HepG2 (cell line): ENCODE data around the gene UGT2A3. TPM values are rescaled to one million over a fixed set of nuclear protein-coding genes. Genes with fewer than 3 reads are reported as not detected.
A peak's percentile ranks its signal among the peaks of the same experiment; 100 is the strongest.

Experiments
- ATAC-seq: fragments of 200-7000 bp; cut with Tn5 transposase; 3 replicates; pipeline ENCODE4 v1.9.1; 2020; ENCODE audit warnings: mild to moderate bottlenecking, moderate library complexity
- BruUV-seq: library from RNA; stranded (reverse); fragments of 400-500 nt; replicated peaks from 2 replicates; lab custom pipeline; 2021; lab: Mats Ljungman, UMichigan
- CTCF ChIA-PET: fragments of 300-600 bp; formaldehyde crosslinking; extraction: SDS; loops from one replicate; lab custom pipeline; 2021; ENCODE audit warnings: low total read pairs, inconsistent platforms, low intra/inter-chr PET ratio; lab: Yijun Ruan, JAX
- POLR2A ChIA-PET: fragments of 350-600 bp; sonication (Branson Sonifier 250); formaldehyde crosslinking; loops from one replicate; lab custom pipeline; 2020; ENCODE audit warnings: antibody characterized with exemption, inconsistent platforms; lab: Yijun Ruan, JAX
- DNase-seq: peaks from one replicate; pipeline ENCODE4 v3.0.0-alpha.2; 2015; ENCODE audit warnings: low spot score
- FAIRE-seq: peaks from 3 replicates; lab custom pipeline; 2011; peaks lifted over from hg19 to GRCh38; lab: Jason Lieb, UNC
- H2AFZ ChIP-seq: one replicate; pipeline ENCODE4 v1.6.1; 2011; ENCODE audit warnings: low read length, inconsistent platforms
- H3K27ac ChIP-seq: fragments of 300-600 bp; 3 replicates; pipeline ENCODE4 v1.8.0; 2011; ENCODE audit warnings: mixed run types, mild to moderate bottlenecking, mixed read lengths, low read length, inconsistent platforms; ENCODE audit not compliant: insufficient read depth; ENCODE audit errors: extremely low read length
- H3K27me3 ChIP-seq, 2 experiments: fragments of 200-600 bp in 1 of 2; 2 replicates in 1 of 2; 3 replicates in 1 of 2; pipeline versions ENCODE4 v1.6.0 to v1.8.0; 2011; ENCODE audit warnings: low read length in 2 of 2, mild to moderate bottlenecking in 2 of 2, moderate library complexity in 2 of 2, inconsistent platforms in 1 of 2; ENCODE audit not compliant: insufficient read depth in 2 of 2, control insufficient read depth in 1 of 2
- H3K36me3 ChIP-seq, 2 experiments: fragments of 200-600 bp in 1 of 2; replicated peaks in 1 of 2; 2 replicates in 1 of 2; 3 replicates in 1 of 2; pipeline versions ENCODE4 v1.5.1 to v1.8.0; 2011; ENCODE audit warnings: low read length in 2 of 2, inconsistent platforms in 1 of 2; ENCODE audit not compliant: insufficient read depth in 2 of 2, control insufficient read depth in 1 of 2
- H3K4me1 ChIP-seq: 2 replicates; pipeline ENCODE4 v1.5.1; 2012; ENCODE audit warnings: low read length, inconsistent platforms; ENCODE audit not compliant: insufficient read depth
- H3K4me2 ChIP-seq: 2 replicates; pipeline ENCODE4 v1.6.0; 2011; ENCODE audit warnings: low read depth, low read length, inconsistent platforms
- H3K4me3 ChIP-seq, 3 experiments: fragments of 200-600 bp in 1 of 3; sonication (generic), shearing (Covaris generic) in 1 of 3; replicated peaks in 1 of 3; 2 replicates each; pipeline ENCODE4 v1.5.1; 2011 to 2016; ENCODE audit warnings: low read length in 3 of 3, inconsistent platforms in 2 of 3, low read depth in 2 of 3, mild to moderate bottlenecking in 2 of 3, control low read depth in 1 of 3, mixed read lengths in 1 of 3; ENCODE audit not compliant: insufficient read depth in 1 of 3
- H3K79me2 ChIP-seq: one replicate; pipeline ENCODE4 v1.6.1; 2011; ENCODE audit warnings: low read length, inconsistent platforms; ENCODE audit not compliant: insufficient read depth
- H3K9ac ChIP-seq: 2 replicates; pipeline ENCODE4 v1.6.0; 2011; ENCODE audit warnings: mild to moderate bottlenecking, low read depth, low read length, inconsistent platforms; ENCODE audit not compliant: insufficient read depth
- H3K9me3 ChIP-seq: 2 replicates; pipeline ENCODE4 v1.5.1; 2012; ENCODE audit warnings: mild to moderate bottlenecking, low read length
- H4K20me1 ChIP-seq: 2 replicates; pipeline ENCODE4 v1.6.0; 2011; ENCODE audit warnings: inconsistent platforms, mild to moderate bottlenecking, low read length, moderate library complexity; ENCODE audit not compliant: insufficient read depth
- ARID2 ChIP-seq: sonication (generic); formaldehyde crosslinking; IDR thresholded peaks from 2 replicates; pipeline ENCODE4 v1.8.1; 2022; ENCODE audit warnings: mild to moderate bottlenecking, missing genetic modification reagents, borderline replicate concordance
- EHMT2 ChIP-seq: fragments of 200-600 bp; sonication (generic); IDR thresholded peaks from 2 replicates; pipeline ENCODE4 v1.7.0; 2017; ENCODE audit warnings: antibody characterized with exemption, low read depth, low read length, borderline replicate concordance
- HDAC6 ChIP-seq: fragments of 200-600 bp; sonication (generic); IDR thresholded peaks from 2 replicates; pipeline ENCODE4 v1.7.0; 2017; ENCODE audit warnings: mild to moderate bottlenecking, antibody characterized with exemption, low read length, low read depth
- KAT7 ChIP-seq: IDR thresholded peaks from 2 replicates; pipeline ENCODE4 v1.6.1; 2018; ENCODE audit warnings: borderline replicate concordance, missing compliant biosample characterization
- KLF11 ChIP-seq: IDR thresholded peaks from 2 replicates; pipeline ENCODE4 v1.6.1; 2016; ENCODE audit warnings: missing compliant biosample characterization
- NR2C2 ChIP-seq: sonication (generic); formaldehyde crosslinking; IDR thresholded peaks from 2 replicates; pipeline ENCODE4 v1.4.0; 2020; ENCODE audit warnings: missing genetic modification reagents, mild to moderate bottlenecking, moderate library complexity, borderline replicate concordance
- NR2F6 ChIP-seq, 2 experiments: IDR thresholded peaks; 2 replicates each; pipeline ENCODE4 v1.6.1; 2016; ENCODE audit warnings: antibody characterized with exemption in 1 of 2, mild to moderate bottlenecking in 1 of 2
- PHF5A ChIP-seq: IDR thresholded peaks from one replicate; pipeline ENCODE4 v1.6.1; 2018; ENCODE audit warnings: low read depth, missing genetic modification reagents; ENCODE audit not compliant: unreplicated experiment
- PRDM10 ChIP-seq: sonication (generic); formaldehyde crosslinking; IDR thresholded peaks from 2 replicates; pipeline ENCODE4 v1.4.0; 2020; ENCODE audit warnings: low read depth, missing genetic modification reagents
- RARA ChIP-seq: IDR thresholded peaks from 2 replicates; pipeline ENCODE4 v1.6.1; 2016; ENCODE audit warnings: missing genetic modification reagents, missing compliant biosample characterization
- SAP130 ChIP-seq: IDR thresholded peaks from 2 replicates; pipeline ENCODE4 v1.6.1; 2016; ENCODE audit warnings: low read depth
- SIX4 ChIP-seq: sonication (generic); formaldehyde crosslinking; IDR thresholded peaks from 2 replicates; pipeline ENCODE4 v1.4.0; 2020; ENCODE audit warnings: missing genetic modification reagents
- SSRP1 ChIP-seq: IDR thresholded peaks from 2 replicates; pipeline ENCODE4 v1.6.1; 2016; ENCODE audit warnings: control low read depth
- TAF1 ChIP-seq: sonication (generic); formaldehyde crosslinking; IDR thresholded peaks from 2 replicates; pipeline ENCODE4 v1.4.0; 2020; ENCODE audit warnings: missing genetic modification reagents
- THAP11 ChIP-seq: IDR thresholded peaks from 2 replicates; pipeline ENCODE4 v1.6.1; 2016; ENCODE audit warnings: missing biosample characterization, missing genetic modification reagents
- THYN1 ChIP-seq: sonication (generic); formaldehyde crosslinking; IDR thresholded peaks from 2 replicates; pipeline ENCODE4 v1.8.1; 2023; ENCODE audit warnings: low read depth, mild to moderate bottlenecking, moderate library complexity, missing genetic modification reagents, borderline replicate concordance
- ZFX ChIP-seq: sonication (generic); formaldehyde crosslinking; IDR thresholded peaks from 2 replicates; pipeline ENCODE4 v1.4.0; 2020; ENCODE audit warnings: mild to moderate bottlenecking, low read depth, missing genetic modification reagents, moderate library complexity
- WGBS: methylation state at CpG from one replicate; pipeline ENCODE4 v1.1.6; 2017; ENCODE audit warnings: low lambda C conversion rate; 5-methylcytosine and 5-hydroxymethylcytosine counted together
- in situ Hi-C: cut with HindIII; loops from 2 replicates; pipeline ENCODE4 v1.10.0; 2017; ENCODE audit warnings: low pct_unique_long_range_greater_than_20kb; ENCODE audit not compliant: extremely low pct_ligation_motif_present
- intact Hi-C: fragments of 100-400 bp; cut with micrococcal nuclease; formaldehyde crosslinking; loops from one replicate; pipeline ENCODE4 v1.10.0; 2022; ENCODE audit not compliant: unreplicated experiment
- polyA plus RNA-seq, 8 experiments: library from polyadenylated mRNA; depleted of rRNA in 3 of 8; stranded (reverse) in 7 of 8; unstranded in 1 of 8; fragments of >200 nt; fragmentation: Illumina TruSeq in 4 of 8; extraction: Trizol in 4 of 8; gene quantifications; 2 replicates each; pipeline versions ENCODE4 v1.2.1 to v1.2.3, GENCODE V29; 2011 to 2016; ENCODE audit warnings: low read depth in 4 of 8, missing spikeins in 1 of 8, mixed read lengths in 1 of 8; ENCODE audit not compliant: insufficient read depth in 1 of 8
- total RNA-seq, 5 experiments: library from RNA; depleted of rRNA; stranded (reverse); fragments of >200 nt; fragmentation: Illumina TruSeq; extraction: Trizol; gene quantifications; 2 replicates each; pipeline ENCODE4 v1.2.3, GENCODE V29; 2016; ENCODE audit warnings: low read depth in 1 of 5

The UGT2A3 gene
- total and polyA plus RNA-seq, 2 of the 13 experiments (the other 11 are each of a cell fraction or from before 2014, with no cell fraction given): 61.3 to 97.2 TPM

DNA sequence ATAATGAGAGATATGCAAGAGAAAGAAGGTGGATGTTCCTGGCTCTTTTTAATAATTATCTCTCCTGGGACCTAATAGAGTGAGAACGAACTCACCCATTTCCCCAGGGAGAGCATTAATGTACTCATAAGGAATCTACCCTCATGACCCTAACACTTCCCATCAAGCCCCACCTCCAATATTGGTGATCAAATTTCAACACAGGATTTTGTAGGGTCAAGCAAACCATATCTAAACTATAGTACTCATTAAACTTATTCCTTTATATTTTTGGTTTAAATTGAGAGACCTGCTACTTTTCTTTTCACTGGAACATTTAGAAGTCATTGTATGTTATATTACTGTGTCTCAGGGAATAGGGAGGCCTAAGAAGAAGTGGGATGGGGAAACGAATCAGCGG is 2.6 kb downstream of the UGT2A3 start:
- peak overlapping the region; percentile 92 for H3K27ac ChIP-seq
- peak overlapping the region; percentile 81 for H3K9ac ChIP-seq

More for the DNA sequence above, 2.6 kb downstream of the UGT2A3 start:
- POLR2A ChIA-PET: interaction anchor here (1.0 to 5.1 kb wide), 13 partner anchors 12 to 293 kb away, joined by 3 to 62 read pairs (median 8); partner anchors contain the start of gene UGT2B10
- in situ Hi-C loops (no loop called here), intact Hi-C loops (no loop called here)
- CTCF ChIA-PET: no interaction called here
- DNase-seq: peak; percentile 14
- no TSS peak for BruUV-seq
- peaks cover 0 to 1% of the 10 kb centered on the region in 2 experiments; a peak in 1 of 5 replicates for H3K36me3 ChIP-seq
- peaks cover 68% of the 10 kb centered on the region for H3K79me2 ChIP-seq
- H4K20me1 ChIP-seq: no peaks in the 10 kb centered on the region
- no peaks in the 10 kb centered on the region for H3K27me3 ChIP-seq
- ATAC-seq: peak; percentile 14
- peak overlapping the region; percentile 59 to 93 (median 70) for H3K4me3 ChIP-seq
- no peak for FAIRE-seq
- TF ChIP-seq KLF11 (CRISPR knock-in tag): 0 out of 2 replicates have a peak, but pooled peaks have one; percentile 13
- TF ChIP-seq SIX4 (CRISPR knock-in tag): peak; percentile 67; the same call in 1 of the 2 replicates
- no peak for TF ChIP-seq THAP11 (CRISPR knock-in tag)
- TF ChIP-seq NR2F6 (IDR thresholded peaks at IDR 0.05): no peak
- peak; percentile 9; the same call in 1 of the 2 replicates for TF ChIP-seq NR2F6 (CRISPR knock-in tag; IDR thresholded peaks at IDR 0.05)
- TF ChIP-seq KAT7 (CRISPR knock-in tag): peak; percentile 54; the same call in 1 of the 2 replicates
- peak; percentile 39; the same call in 1 of the 2 replicates for TF ChIP-seq RARA (CRISPR knock-in tag)
- TF ChIP-seq SAP130 (CRISPR knock-in tag): peak; percentile 38; the same call in 1 of the 2 replicates
- TF ChIP-seq HDAC6: peak; percentile 79; the same call in 1 of the 2 replicates
- TF ChIP-seq ZFX: 0 out of 2 replicates have a peak, but pooled peaks have one; percentile 28
- TF ChIP-seq PHF5A: no peak
- 0 out of 2 replicates have a peak, but pooled peaks have one; percentile 9 for TF ChIP-seq EHMT2
- no peak for TF ChIP-seq THYN1
- TF ChIP-seq SSRP1 (CRISPR knock-in tag): 0 out of 2 replicates have a peak, but pooled peaks have one; percentile 10
- peak; percentile 31; the same call in 1 of the 2 replicates for TF ChIP-seq TAF1 (CRISPR knock-in tag)
- 0 out of 2 replicates have a peak, but pooled peaks have one; percentile 20 for TF ChIP-seq NR2C2 (CRISPR knock-in tag)
- TF ChIP-seq PRDM10 (CRISPR knock-in tag): no peak
- TF ChIP-seq ARID2: 0 out of 2 replicates have a peak, but pooled peaks have one; percentile 23
- no peak overlapping the region for H2AFZ ChIP-seq
- H3K4me1 ChIP-seq: peaks cover 82% of the 10 kb centered on the region
- 41% methylated on average over 3 of the region's 3 CpGs for WGBS
- H3K9me3 ChIP-seq: no peaks in the 10 kb centered on the region
- H3K4me2 ChIP-seq: peak overlapping the region; percentile 75
